Astrocyte (in vitro differentiated cells and primary cell): Measurements from ENCODE around the gene PLA2G4F. TPM values are rescaled to one million over a fixed set of nuclear protein-coding genes. Genes with fewer than 3 reads are reported as not detected.

Experiments used
- DNase-seq: peaks from one replicate; pipeline ENCODE4 v3.0.0-alpha.2; 2010; ENCODE audit warnings: low read depth
- FAIRE-seq: peaks from 2 replicates; lab custom pipeline; 2011; peaks lifted over from hg19 to GRCh38; lab: Jason Lieb, UNC
- H2AFZ ChIP-seq: 2 replicates; pipeline ENCODE4 v1.6.0; 2012; ENCODE audit warnings: low read depth, low read length, inconsistent platforms
- H3K27ac ChIP-seq: 2 replicates; pipeline ENCODE4 v1.5.1; 2011; ENCODE audit warnings: low read depth, low read length, inconsistent platforms
- H3K27me3 ChIP-seq: 2 replicates; pipeline ENCODE4 v1.6.0; 2011; ENCODE audit warnings: low read length, inconsistent platforms; ENCODE audit not compliant: insufficient read depth
- H3K36me3 ChIP-seq: 2 replicates; pipeline ENCODE4 v1.5.1; 2011; ENCODE audit warnings: low read length, inconsistent platforms; ENCODE audit not compliant: insufficient read depth
- H3K4me1 ChIP-seq: 2 replicates; pipeline ENCODE4 v1.5.1; 2011; ENCODE audit warnings: low read length, inconsistent platforms; ENCODE audit not compliant: insufficient read depth
- H3K4me2 ChIP-seq: 2 replicates; pipeline ENCODE4 v1.6.0; 2012; ENCODE audit warnings: low read length, inconsistent platforms
- H3K4me3 ChIP-seq: 2 replicates; pipeline ENCODE4 v1.5.1; 2011; ENCODE audit warnings: low read depth, mild to moderate bottlenecking, low read length, inconsistent platforms; ENCODE audit not compliant: insufficient read depth
- H3K79me2 ChIP-seq: 2 replicates; pipeline ENCODE4 v1.6.0; 2012; ENCODE audit warnings: mild to moderate bottlenecking, low read length, inconsistent platforms; ENCODE audit not compliant: insufficient read depth
- H3K9ac ChIP-seq: 2 replicates; pipeline ENCODE4 v1.6.0; 2012; ENCODE audit warnings: mild to moderate bottlenecking, low read length, inconsistent platforms
- H3K9me3 ChIP-seq: 2 replicates; pipeline ENCODE4 v1.5.1; 2012; ENCODE audit warnings: low read depth, mild to moderate bottlenecking, low read length, inconsistent platforms; ENCODE audit not compliant: insufficient read depth
- H4K20me1 ChIP-seq: 2 replicates; pipeline ENCODE4 v1.6.0; 2012; ENCODE audit warnings: low read length, inconsistent platforms; ENCODE audit not compliant: insufficient read depth
- H3K27ac Mint-ChIP-seq: one replicate; pipeline ENCODE4 v1.8.0; 2021; ENCODE audit warnings: mild to moderate bottlenecking, mixed read lengths; ENCODE audit not compliant: unreplicated experiment
- H3K27me3 Mint-ChIP-seq: one replicate; pipeline ENCODE4 v1.8.0; 2021; ENCODE audit warnings: low read depth, mixed read lengths; ENCODE audit not compliant: unreplicated experiment
- H3K36me3 Mint-ChIP-seq: one replicate; pipeline ENCODE4 v1.8.0; 2021; ENCODE audit warnings: low read depth, mixed read lengths; ENCODE audit not compliant: unreplicated experiment
- H3K4me1 Mint-ChIP-seq: one replicate; pipeline ENCODE4 v1.8.0; 2021; ENCODE audit warnings: low read depth, mixed read lengths; ENCODE audit not compliant: unreplicated experiment
- H3K4me3 Mint-ChIP-seq: one replicate; pipeline ENCODE4 v1.8.0; 2021; ENCODE audit warnings: mild to moderate bottlenecking, moderate library complexity, mixed read lengths; ENCODE audit not compliant: unreplicated experiment
- H3K9me3 Mint-ChIP-seq: one replicate; pipeline ENCODE4 v1.8.0; 2021; ENCODE audit warnings: mild to moderate bottlenecking, mixed read lengths; ENCODE audit not compliant: unreplicated experiment
- EZH2 ChIP-seq: IDR thresholded peaks from 2 replicates; pipeline ENCODE4 v1.6.1; 2012; ENCODE audit warnings: mild to moderate bottlenecking, low read length, inconsistent platforms; ENCODE audit not compliant: insufficient read depth
- total RNA-seq: library from RNA; stranded (reverse); gene quantifications from 2 replicates; pipeline ENCODE4 v1.2.1, GENCODE V29; 2021
- TF ChIP-seq, protein P1 (sequence below): IDR thresholded peaks from 2 replicates; pipeline ENCODE4 v1.5.1; 2011; ENCODE audit warnings: low read depth, mild to moderate bottlenecking, inconsistent platforms, low read length, moderate library complexity; ENCODE audit not compliant: insufficient read depth

Gene PLA2G4F
- total RNA-seq, 1 donor from 2014 or later = 0.30 TPM

DNA sequence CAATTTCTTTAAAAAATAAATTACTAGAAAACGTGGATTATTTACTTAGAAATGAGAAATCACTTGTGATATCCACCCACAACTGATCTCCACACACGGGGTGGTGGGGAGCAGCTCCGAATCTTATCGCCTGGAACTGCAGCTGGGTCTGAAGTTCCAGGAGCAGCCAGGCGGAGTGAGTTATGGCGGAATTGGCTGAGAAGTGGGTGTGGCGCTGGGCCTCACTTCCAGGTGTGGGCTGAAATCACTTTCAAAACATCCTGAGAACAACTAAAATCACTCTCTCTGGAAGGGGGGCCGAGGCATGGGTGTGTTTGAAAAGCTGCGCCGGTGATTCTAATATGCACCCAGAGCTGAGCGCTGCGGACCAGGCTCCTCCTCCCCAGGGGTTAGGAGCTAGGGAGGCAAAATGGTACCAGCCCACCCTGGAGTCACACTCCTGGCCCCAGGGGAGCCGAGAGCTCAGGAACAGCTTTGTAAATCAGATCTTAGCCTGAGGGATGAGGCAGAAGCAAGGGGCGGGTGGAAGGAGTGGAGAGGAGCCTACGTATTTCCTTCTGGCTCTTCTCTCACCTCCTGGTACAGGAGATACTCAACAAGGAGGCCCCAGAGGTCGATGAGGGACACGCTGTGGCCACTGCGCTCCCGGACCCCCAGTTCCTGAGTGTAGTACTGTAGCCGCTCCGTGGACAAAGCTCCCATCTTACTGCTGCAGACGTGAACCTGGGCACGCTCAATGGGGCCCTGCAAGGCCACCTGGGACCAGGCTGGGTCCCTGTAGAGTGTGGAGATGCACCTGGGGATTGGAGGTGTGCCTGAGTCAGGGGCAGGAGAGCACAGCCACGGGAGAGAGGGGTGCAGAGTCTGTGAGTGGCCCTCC lies 9.6 kb downstream of the PLA2G4F start:
- Histone ChIP-seq H3K36me3 (no peaks in the 10 kb centered on the region), H3K9me3 (no peaks in the 10 kb centered on the region), H3K4me1 (no peaks in the 10 kb centered on the region), H3K79me2 (no peaks in the 10 kb centered on the region), H2AFZ (no peak overlapping the region), H3K4me2 (no peak overlapping the region), H3K9ac (no peak overlapping the region), H3K4me3 (no peak overlapping the region), H4K20me1 (no peaks in the 10 kb centered on the region), H3K27ac (no peak overlapping the region), H3K27me3 (peaks cover 10% of the 10 kb centered on the region)
- H3K9me3 Mint-ChIP-seq = no peaks in the 10 kb centered on the region
- H3K27me3 Mint-ChIP-seq = peaks cover 54% of the 10 kb centered on the region
- DNase-seq (no peak), FAIRE-seq (no peak)
- peaks cover 2% of the 10 kb centered on the region for H3K4me1 Mint-ChIP-seq
- TF ChIP-seq EZH2 = no peak
- TF ChIP-seq, protein P1, sequence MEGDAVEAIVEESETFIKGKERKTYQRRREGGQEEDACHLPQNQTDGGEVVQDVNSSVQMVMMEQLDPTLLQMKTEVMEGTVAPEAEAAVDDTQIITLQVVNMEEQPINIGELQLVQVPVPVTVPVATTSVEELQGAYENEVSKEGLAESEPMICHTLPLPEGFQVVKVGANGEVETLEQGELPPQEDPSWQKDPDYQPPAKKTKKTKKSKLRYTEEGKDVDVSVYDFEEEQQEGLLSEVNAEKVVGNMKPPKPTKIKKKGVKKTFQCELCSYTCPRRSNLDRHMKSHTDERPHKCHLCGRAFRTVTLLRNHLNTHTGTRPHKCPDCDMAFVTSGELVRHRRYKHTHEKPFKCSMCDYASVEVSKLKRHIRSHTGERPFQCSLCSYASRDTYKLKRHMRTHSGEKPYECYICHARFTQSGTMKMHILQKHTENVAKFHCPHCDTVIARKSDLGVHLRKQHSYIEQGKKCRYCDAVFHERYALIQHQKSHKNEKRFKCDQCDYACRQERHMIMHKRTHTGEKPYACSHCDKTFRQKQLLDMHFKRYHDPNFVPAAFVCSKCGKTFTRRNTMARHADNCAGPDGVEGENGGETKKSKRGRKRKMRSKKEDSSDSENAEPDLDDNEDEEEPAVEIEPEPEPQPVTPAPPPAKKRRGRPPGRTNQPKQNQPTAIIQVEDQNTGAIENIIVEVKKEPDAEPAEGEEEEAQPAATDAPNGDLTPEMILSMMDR = no peak
- H3K36me3 Mint-ChIP-seq = no peaks in the 10 kb centered on the region
- H3K27ac Mint-ChIP-seq = no peak overlapping the region
- no peak overlapping the region for H3K4me3 Mint-ChIP-seq

DNA sequence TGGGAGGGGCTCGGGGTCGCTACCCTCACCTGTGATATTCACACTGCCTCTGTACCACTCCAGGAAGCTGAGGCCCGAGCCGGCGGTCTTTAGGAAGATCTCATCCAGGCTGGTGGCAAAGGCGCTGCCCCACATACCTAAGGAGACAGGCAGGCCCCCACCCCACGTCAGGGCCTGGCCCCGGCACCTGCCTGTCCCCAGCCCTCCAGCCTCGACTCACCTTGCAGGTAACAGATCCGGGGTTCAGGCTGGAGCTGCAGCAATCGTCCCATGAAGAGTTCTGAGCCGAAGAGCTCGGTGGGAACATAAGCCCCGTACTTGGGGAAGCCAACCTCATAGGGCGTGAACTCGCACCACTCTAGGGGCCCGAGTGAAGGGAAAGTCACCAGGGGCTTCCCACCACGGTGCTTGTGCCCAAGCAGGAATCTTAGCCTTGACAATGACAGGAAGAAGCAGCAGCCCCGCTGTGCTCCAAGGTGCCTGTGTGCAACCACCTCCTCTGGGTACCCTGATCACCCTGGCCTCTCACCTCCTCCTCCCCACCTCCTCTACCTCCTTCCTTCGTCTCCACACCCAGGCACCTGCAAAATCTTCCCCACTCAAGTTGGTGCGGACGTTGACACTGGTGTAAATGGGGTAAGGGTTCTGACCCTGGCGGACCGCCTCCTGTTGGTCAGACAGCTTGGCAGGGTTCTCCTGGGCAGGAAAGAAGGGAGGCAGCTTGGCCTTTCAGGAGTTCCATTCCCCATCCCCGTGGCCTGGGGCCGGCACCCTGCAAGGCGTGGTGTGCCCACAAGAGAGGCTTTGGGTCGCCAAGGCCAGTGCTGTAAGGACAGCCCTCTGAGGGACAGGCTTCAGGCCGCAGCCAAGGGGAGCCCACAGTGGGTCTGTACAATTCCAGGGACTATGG lies 10.6 kb downstream of the PLA2G4F start:
- Histone ChIP-seq H3K9me3 (no peaks in the 10 kb centered on the region), H3K4me2 (no peak overlapping the region), H3K36me3 (no peaks in the 10 kb centered on the region), H3K9ac (no peak overlapping the region), H3K79me2 (no peaks in the 10 kb centered on the region), H2AFZ (no peak overlapping the region), H4K20me1 (no peaks in the 10 kb centered on the region), H3K27ac (no peak overlapping the region), H3K4me1 (no peaks in the 10 kb centered on the region), H3K27me3 (peaks cover 16% of the 10 kb centered on the region), H3K4me3 (no peak overlapping the region)
- H3K36me3 Mint-ChIP-seq = no peaks in the 10 kb centered on the region
- no peak for FAIRE-seq
- no peak overlapping the region for H3K27ac Mint-ChIP-seq
- no peak overlapping the region for H3K4me3 Mint-ChIP-seq
- H3K4me1 Mint-ChIP-seq = no peaks in the 10 kb centered on the region
- H3K9me3 Mint-ChIP-seq = no peaks in the 10 kb centered on the region
- H3K27me3 Mint-ChIP-seq = peaks cover 54% of the 10 kb centered on the region
- DNase-seq = no peak
- no peak for TF ChIP-seq EZH2
- TF ChIP-seq, protein P1 = no peak
